ENCODE measurements around the gene MRAS.
"Not testable (repeated sequence)": the region's sequence is repeated elsewhere in the genome, so short reads cannot be mapped to it uniquely, and the experiment has no call there.

Gene MRAS

DNA sequence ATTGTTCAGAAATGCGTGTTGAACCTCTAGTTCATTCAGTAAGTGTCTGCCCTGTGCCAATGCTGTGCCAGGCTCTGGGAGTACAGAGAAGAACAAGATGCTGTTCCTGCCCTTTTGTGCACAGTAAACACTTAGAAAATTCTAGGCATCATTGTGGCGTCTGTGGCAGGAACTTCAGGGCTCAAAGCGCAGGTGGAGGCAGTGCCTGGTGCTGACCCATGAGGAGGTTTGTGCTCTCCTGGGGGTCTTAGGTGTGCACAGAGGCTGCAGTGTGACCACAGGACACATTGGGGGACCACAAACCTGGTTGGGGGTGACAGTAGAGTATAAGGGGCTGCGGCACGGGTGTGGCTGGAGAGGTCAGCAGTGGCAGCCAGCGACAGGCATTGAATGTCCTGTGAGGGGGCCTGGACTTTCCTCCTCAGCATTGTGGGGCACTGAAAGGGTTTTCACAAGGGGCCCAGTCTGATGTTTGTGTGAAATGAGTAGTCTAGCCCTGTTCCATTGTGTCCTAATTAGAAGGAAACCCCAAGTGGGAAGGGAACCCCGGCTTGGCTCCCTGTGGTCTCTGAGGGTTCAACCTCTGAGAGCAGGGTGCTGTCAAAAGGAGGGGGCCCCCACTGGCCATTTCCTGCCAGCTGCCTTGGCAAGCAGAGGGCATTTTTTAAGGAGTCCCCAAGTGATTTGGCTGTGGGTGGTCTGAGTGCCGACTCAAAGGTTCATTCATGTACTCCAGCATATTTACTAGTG is 20.9 kb downstream of the MRAS start:
- no peak for DNase-seq

DNA sequence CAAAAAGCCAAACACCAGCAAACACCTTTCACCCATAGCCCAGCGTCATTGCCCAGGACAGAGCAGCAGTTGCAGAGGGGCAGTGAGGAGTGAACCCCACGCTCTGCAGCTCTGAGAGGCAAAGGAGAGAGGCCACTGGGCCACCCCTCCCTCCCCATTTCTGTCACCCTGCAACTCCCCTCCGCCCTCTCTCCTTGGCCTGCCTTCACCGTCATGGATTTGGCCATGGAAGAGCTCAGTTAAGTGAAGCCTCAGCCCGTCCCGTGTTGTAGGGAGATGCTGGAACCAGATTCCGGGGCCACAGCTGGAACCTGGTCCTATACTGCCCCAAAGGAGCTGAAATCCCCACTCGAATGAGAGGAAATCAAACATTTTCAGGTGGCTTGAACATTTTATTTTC is 21.9 kb downstream of the MRAS start:
- DNase-seq = no peak

- no peak for DNase-seq
Observed at GRCh38 chr3:138371070-138371965, 22.9 kb downstream of the MRAS start.

- DNase-seq = no peak
Observed at GRCh38 chr3:138373087-138373735, 24.8 kb downstream of the MRAS start.

GRCh38 chr3:138373736-138374094 is 25.3 kb downstream of the MRAS start:
- DNase-seq = no peak

DNA sequence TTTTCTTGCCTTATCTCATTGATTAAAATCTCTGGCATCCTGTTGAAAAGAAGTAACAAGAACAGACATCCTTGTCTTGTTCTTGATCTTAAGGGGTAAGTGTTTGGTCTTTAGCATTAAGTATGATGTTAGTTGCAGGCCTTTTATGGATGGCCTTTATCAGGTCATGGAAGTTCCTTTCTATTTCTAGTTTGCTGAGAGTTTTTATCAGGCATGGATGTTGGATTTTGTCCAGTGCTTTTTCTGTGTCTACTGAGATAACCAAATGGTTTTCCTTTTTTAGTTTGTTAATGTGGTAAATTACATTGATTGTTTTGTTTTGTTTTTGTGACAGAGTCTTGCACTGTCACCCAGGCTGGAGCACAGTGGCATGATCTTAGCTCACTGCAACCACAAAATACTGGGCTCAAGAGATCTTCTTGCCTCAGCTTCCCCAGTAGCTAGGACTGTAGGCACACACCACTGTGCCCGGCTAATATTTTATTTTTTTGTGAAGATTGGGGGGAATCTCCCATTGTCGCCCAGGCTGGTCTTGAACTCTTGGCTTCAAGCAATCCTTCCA is 26.3 kb downstream of the MRAS start:
- no peak for DNase-seq

GRCh38 chr3:138375447-138375846 is 27.1 kb downstream of the MRAS start:
- DNase-seq = no peak

DNA sequence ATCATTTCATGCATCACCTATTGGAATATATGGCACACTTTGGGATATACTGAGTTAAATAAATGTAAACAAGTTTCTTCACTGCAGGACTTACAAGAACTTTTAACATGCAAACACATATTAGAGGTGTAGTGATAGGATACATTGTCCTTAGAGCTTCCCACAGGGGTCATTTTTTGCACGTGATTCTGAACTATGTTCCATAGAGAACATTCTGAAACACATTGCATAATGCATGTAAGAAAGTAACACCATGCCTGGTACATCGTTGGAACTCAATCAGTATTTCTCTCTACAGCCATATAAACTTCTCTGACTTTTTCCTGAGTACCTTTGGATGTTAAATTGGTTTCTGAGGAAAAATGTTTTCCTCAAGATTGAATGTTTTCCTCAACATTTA is 28.3 kb downstream of the MRAS start:
- no peak for DNase-seq

- DNase-seq = not testable (repeated sequence)
Observed at GRCh38 chr3:138377212-138377611, 28.8 kb downstream of the MRAS start.

DNA sequence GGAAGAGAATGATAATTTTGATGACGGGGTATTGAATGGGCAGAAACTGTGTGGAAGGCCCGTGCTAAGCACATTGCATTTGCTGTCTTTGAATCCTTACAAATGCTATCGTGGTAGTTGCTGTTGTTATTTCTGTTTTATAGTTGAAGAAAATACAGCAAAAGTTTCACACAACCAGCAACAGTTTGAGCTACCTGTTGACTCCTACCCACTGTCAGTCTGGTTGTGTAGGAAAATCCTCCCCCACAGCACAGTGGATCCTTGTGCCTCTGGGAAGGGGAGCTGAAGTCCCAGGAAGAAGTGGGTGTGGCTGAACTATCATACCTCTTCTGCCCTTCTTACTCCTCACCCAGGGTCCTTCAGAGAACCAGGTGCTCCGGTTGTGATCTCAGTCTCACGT is 29.4 kb downstream of the MRAS start:
- DNase-seq = no peak

DNA sequence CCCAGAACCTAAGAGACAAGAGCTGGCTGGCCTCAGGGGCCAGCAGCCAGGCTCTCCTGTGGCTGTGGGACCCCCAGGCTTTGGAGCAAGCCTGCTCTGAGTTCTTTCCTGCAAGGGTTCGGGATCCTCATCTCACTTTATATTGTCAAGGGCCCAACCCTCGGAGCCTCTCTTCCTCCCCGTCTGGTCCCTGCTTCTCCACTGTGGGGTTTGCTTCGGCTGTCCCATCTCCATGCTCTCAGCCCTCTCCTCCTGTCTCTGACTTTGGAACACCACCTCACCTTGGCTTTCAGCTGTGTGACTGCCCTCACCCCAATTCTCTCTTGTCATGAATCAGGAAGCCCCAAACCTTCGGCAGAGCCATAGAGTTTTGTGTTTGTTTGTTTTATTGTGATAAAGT is 30.0 kb downstream of the MRAS start:
- DNase-seq = no peak

DNA sequence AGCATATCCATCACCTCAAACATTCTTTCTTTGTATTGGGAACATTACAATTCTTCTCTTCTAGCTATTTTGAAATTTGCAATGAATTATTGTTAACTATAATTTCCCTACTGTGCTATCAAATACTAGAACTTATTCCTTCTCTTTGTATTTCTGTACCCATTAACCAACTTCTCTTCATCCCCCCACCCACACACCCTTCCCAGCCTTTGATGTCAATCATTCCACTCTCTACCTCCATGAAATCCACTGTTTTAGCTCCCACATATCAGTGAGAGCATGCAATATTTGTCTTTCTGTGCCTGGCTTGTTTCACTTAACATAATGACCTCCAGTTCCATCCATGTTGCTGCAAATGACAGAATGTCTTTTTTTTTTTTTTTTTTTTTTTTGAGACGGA is 30.6 kb downstream of the MRAS start:
- DNase-seq = no peak

GRCh38 chr3:138381413-138381901 is 33.1 kb downstream of the MRAS start:
- no peak for DNase-seq

- DNase-seq = no peak
Observed at GRCh38 chr3:138381950-138382715, 33.8 kb downstream of the MRAS start.

DNA sequence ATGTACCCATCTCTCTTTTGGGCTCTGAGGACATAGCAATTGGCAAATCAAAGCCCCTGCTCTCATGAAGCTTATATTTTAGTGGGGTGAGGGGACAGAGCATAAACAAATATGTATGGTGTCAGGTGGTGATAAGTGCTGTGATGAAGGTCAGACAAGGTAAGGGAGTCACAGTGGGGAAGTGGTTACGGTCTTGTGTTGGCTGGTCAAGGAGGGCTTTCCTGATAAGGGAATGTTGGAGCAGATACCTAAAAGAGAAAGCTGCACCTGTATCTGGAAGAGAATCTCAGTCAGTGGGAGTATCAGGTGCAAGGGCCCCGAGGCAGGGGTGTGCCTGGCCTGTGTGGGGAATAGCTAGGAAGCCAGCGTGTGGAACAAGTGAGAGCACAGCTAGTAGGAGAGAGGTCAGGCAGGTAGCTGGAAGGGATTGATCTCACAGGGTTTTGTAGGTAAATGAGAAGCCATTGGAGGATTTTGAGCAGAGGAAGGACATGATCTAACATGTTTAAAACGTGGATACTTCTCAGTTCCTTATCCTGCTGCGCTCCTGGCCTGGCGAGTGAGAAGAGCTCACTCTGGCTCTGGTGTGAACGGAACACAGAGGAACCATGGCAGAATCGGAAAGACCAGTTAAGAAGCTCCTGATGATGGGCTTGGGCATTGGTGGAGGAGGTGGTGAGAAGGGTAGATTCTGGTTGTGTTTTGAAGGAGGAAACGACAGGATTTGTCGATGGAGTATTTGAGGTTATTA is 35.5 kb downstream of the MRAS start:
- no peak for DNase-seq

DNA sequence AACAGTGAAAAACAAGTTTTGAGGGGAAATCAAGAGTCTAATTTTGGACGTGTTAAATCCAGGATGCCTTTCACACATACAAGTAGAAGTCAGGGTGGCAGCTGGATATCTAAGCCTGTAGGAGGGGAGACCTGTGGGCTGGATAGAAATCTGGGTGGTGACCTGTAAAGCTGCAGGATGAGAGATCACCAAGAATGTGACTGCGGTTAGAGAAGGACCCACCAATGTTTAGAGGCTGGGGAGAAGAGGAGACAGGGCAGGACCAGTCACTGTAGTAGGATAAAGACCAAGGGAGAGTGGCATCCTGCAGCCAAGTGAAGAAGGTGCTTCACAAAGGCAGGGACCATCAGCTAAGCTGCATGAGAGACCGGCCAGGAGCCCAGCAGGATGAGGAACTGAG is 36.2 kb downstream of the MRAS start:
- no peak for DNase-seq

DNA sequence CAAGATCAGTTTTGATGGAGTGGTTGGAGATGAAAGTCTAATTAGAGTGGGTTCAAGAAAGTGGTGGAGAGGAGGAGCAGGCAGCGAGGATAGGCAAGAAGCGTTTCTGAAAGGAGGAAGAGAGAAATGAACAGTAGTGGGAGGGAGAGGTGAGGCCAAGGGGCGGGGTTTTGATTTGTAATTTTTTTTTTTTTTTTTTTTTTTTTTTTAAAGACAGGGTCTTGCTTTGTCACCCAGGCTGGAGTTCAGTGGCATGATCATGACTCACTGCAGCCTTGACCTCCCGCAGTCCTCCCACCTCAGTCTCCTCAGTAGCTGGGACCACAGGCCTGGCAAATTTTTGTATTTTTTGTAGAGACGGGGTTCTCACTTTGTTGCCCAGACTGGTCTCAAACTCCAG is 36.6 kb downstream of the MRAS start:
- DNase-seq = no peak

DNA sequence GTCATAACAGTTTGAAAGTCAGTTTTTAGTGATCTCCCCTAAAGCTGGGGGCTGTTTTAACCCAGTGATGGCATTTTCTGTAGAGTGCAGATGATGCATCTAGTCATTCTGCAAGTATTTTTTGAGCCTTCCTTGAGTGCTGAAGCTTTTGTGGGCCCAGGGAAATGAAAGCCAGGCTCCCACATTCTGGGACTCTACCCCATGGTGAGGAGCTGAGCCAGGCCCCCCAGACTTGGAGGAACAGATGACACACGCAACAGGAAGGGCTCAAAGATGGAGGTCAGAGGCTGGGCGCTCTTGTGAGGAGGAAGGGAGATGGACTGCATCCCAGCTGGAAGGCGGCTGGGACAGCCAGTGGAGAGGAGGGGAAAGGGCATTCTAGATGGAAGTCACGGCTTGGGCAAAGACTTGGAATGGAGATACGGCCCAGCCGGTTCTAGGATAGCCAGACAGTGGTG is 40.8 kb downstream of the MRAS start:
- no peak for DNase-seq

DNA sequence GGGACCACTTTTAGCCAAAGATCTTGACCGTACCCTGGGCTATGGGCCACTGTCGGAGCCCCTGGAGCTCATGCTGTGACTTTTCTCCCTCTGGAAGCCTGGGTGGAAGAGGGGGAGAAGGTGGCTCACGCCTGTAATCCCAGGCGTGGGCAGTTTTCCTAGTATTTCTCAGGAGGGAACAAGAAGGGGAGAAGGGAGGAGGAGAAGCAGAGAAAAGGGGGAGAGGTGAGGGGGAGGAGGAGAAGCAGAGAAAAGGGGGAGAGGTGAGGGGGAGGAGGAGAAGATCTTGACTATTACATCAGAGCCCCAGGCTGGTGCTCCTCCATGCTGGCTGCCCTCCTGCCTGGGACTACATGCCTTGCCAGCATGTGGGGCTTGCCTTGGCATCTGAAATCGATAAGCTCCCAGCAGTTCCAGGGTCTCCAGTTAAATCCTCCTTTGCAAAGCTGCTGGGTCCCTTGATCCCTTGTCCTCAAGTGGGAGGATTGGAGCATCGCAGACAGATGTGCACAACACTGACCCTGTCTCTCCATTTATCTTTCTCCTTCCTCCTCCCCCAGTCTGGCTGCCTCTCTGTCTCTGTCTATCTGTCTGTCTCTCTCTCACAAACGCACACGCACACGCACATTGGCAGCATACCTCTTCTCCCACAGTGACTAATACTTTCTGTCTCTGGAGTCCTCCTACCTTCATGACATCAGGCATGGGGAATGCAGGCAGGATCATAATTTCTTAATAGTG is 41.6 kb downstream of the MRAS start:
- DNase-seq = no peak

DNA sequence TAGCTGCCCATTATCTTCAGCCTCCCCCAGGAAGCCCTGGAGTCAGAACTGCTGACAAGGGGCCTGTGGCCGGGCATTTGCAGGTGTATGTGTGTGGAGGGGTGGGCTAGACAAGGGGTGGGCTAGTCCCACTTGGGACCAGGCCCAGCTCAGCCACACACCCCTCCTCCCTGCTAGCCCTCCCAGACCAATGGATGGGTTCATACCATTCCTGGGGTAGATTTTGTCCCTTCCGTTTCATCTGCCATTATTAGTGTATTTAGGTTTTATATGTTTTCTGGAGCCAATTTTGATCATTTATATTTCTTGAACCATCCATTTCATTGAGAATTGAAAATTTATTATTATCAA is 42.2 kb downstream of the MRAS start:
- DNase-seq = no peak

- DNase-seq = no peak
Observed at GRCh38 chr3:138394156-138394555, 45.8 kb downstream of the MRAS start.
